ENCODE data around the gene COG5.

DNA sequence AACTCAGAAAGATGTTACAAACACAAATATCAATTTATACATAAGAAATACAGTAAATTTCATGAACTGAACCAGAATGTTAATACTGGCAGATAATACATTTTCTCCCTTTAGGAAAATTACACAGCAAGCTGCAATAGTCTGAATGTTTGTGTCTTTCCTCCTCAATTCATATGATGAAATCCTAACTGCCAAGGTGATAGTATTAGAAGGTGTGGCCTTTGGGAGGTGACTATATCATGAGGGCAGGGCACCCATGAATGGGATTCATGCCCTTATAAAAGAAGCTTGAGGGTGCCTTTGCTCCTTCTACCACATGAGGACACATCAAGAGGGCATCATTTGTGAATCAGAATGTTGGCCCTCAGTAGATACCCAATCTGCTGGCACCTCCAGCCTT, 158.2 kb downstream of the COG5 start:
- TF ChIP-seq GATA3 (IDR thresholded peaks at IDR 0.05; ENCODE audit: low read depth, low read length) (no peak), GATA2 (IDR thresholded peaks at IDR 0.05; ENCODE audit: low read depth, low read length) (no peak)
